GM23248 (cell line): ENCODE data around the gene DOK7. TPM values are rescaled to one million over a fixed set of nuclear protein-coding genes. Genes with fewer than 3 reads are reported as not detected.
"Not testable (repeated sequence)": the region's sequence is repeated elsewhere in the genome, so short reads cannot be mapped to it uniquely, and the experiment has no call there.

Experiments used
- DNase-seq: peaks from one replicate; pipeline ENCODE4 v3.0.0-alpha.2; 2015
- H2AFZ ChIP-seq: fragments of 200-600 bp; sonication (generic); 2 replicates; pipeline ENCODE4 v1.6.1; 2016; ENCODE audit warnings: antibody characterized with exemption
- H3F3A ChIP-seq: fragments of 200-600 bp; sonication (generic); 2 replicates; pipeline ENCODE4 v1.6.1; 2016; ENCODE audit warnings: mild to moderate bottlenecking, antibody characterized with exemption, mixed run types; ENCODE audit not compliant: insufficient read depth
- H3K27ac ChIP-seq: fragments of 200-600 bp; sonication (generic); 2 replicates; pipeline ENCODE4 v1.5.1; 2016; ENCODE audit warnings: mild to moderate bottlenecking
- H3K27me3 ChIP-seq: fragments of 200-600 bp; sonication (generic); replicated peaks from 2 replicates; pipeline ENCODE4 v1.6.1; 2016; ENCODE audit warnings: mild to moderate bottlenecking; ENCODE audit not compliant: insufficient read depth
- H3K36me3 ChIP-seq: fragments of 200-600 bp; sonication (generic); 2 replicates; pipeline ENCODE4 v1.6.1; 2016; ENCODE audit warnings: low read depth, mild to moderate bottlenecking
- H3K4me1 ChIP-seq: fragments of 200-600 bp; sonication (generic); 2 replicates; pipeline ENCODE4 v1.6.1; 2016; ENCODE audit warnings: mild to moderate bottlenecking; ENCODE audit not compliant: insufficient read depth
- H3K4me2 ChIP-seq: fragments of 200-600 bp; sonication (generic); one replicate; pipeline ENCODE4 v1.6.1; 2016; ENCODE audit warnings: mild to moderate bottlenecking; ENCODE audit not compliant: unreplicated experiment
- H3K4me3 ChIP-seq: fragments of 200-600 bp; sonication (generic); 2 replicates; pipeline ENCODE4 v1.5.1; 2016; ENCODE audit warnings: mild to moderate bottlenecking
- H3K79me2 ChIP-seq: fragments of 200-600 bp; sonication (generic); 2 replicates; pipeline ENCODE4 v1.6.1; 2016; ENCODE audit warnings: mild to moderate bottlenecking; ENCODE audit not compliant: insufficient read depth
- H3K9ac ChIP-seq: fragments of 200-600 bp; sonication (generic); 2 replicates; pipeline ENCODE4 v1.6.1; 2016; ENCODE audit warnings: mild to moderate bottlenecking
- H3K9me2 ChIP-seq: fragments of 200-600 bp; sonication (generic); 2 replicates; pipeline ENCODE4 v1.6.1; 2016; ENCODE audit warnings: mixed run types, mild to moderate bottlenecking, moderate library complexity; ENCODE audit not compliant: insufficient read depth
- H3K9me3 ChIP-seq: fragments of 200-600 bp; sonication (generic); one replicate; pipeline ENCODE4 v1.6.1; 2017; ENCODE audit warnings: low read depth
- H4K20me1 ChIP-seq: fragments of 200-600 bp; sonication (generic); 2 replicates; pipeline ENCODE4 v1.6.0; 2016; ENCODE audit not compliant: insufficient read depth
- EZH2 ChIP-seq: fragments of 200-600 bp; sonication (generic); IDR thresholded peaks from 2 replicates; pipeline ENCODE4 v1.6.1; 2018; ENCODE audit warnings: antibody characterized with exemption, mild to moderate bottlenecking; ENCODE audit not compliant: insufficient read depth, poor library complexity, severe bottlenecking
- EZH2phosphoT487 ChIP-seq: fragments of 200-600 bp; sonication (generic); IDR thresholded peaks from 2 replicates; pipeline ENCODE4 v1.6.1; 2018; ENCODE audit warnings: antibody characterized with exemption, moderate library complexity, mild to moderate bottlenecking, low read depth; ENCODE audit not compliant: insufficient read depth
- WGBS, 2 experiments: methylation state at CpG; one replicate each; pipeline ENCODE4 v1.1.6; 2015 to 2017; ENCODE audit warnings: low lambda C conversion rate in 2 of 2, low coverage in 1 of 2; ENCODE audit errors: missing lambda C conversion rate in 2 of 2; 5-methylcytosine and 5-hydroxymethylcytosine counted together
- in situ Hi-C: fragments of 300-500 bp; cut with MboI; formaldehyde crosslinking; loops from 2 replicates; pipeline ENCODE4 v1.15.0; 2020
- polyA plus RNA-seq: library from polyadenylated mRNA; unstranded; fragments of >200 nt; fragmentation: Nextera tagmentation; extraction: Ambion mirVana; gene quantifications from 2 replicates; pipeline ENCODE4 v1.2.1, GENCODE V29; 2016
- total RNA-seq: library from RNA; depleted of rRNA; stranded (reverse); fragments of >200 nt; shearing (Covaris generic); gene quantifications from 2 replicates; pipeline ENCODE4 v1.2.3, GENCODE V29; 2014

Gene DOK7
- total and polyA plus RNA-seq, 2 experiments from 2014 or later, result not detected

DNA sequence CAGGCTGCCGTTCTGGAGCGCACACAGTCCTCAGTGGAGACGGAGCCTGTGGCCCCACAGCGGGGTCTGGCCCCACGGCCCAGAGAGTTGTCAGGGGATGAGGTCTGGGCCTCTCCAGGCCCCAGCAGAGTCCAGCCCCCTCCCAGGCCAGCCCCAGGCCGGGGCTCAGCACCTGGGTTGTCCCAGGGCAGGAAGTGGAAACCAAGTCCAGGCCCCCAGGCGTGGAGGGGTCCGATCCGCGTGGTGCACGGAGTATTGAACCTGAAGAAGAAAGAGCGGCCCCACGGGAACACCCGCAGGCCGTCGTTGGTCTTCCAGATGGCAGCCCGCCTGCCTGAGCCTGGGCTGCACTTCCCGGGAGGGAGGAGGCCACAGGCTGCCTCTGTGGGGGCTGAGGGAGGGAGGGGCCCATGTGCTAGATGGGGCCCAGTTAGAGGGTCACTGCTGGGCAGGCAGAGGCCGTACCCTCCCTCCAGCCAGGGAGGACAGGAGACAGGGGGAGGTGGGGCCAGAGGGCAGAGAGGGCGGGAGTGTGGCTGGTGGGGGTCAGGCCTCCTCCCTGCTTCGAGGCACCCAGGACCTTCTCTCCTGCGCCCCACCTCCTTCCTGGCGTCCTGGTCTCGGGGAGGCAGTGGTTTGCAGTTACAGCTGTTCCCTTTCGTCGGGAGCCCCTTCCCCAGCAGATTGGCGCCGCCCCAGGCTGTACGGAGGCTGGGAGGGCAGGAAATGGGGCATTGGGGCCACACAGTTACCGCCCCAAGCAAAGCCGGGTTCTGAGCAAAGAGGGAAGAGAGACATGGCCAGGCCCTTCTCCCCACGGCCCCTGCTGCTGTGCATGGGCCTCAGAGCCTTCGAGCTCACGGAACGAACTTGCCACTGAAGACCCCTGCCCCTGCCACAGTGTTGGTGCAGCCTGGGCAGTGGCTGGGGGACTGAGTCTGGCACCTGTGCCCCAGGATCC lies 13.3 kb upstream of the DOK7 start:
- Histone ChIP-seq H3K9ac (no peak overlapping the region), H3K27ac (no peak overlapping the region), H2AFZ (no peak overlapping the region), H3K4me3 (no peak overlapping the region), H3K79me2 (no peaks in the 10 kb centered on the region), H4K20me1 (no peaks in the 10 kb centered on the region), H3K4me1 (peaks cover 8% of the 10 kb centered on the region; the same call in 1 of the 2 replicates), H3K27me3 (no peaks in the 10 kb centered on the region), H3K36me3 (no peaks in the 10 kb centered on the region), H3K4me2 (no peak overlapping the region), H3F3A (peaks cover 4% of the 10 kb centered on the region; the same call in 1 of the 2 replicates), H3K9me3 (no peaks in the 10 kb centered on the region), H3K9me2 (no peaks in the 10 kb centered on the region)
- TF ChIP-seq EZH2phosphoT487, result no peak
- TF ChIP-seq EZH2, result no peak
- 83 to 84% methylated on average over 19 to 34 of the region's 35 CpGs for WGBS, 2 experiments
- DNase-seq, result no peak
- in situ Hi-C loops, result loop anchor here (5.0 kb wide), 1 partner anchor 103 kb away; no protein-coding TSS in a partner anchor

DNA sequence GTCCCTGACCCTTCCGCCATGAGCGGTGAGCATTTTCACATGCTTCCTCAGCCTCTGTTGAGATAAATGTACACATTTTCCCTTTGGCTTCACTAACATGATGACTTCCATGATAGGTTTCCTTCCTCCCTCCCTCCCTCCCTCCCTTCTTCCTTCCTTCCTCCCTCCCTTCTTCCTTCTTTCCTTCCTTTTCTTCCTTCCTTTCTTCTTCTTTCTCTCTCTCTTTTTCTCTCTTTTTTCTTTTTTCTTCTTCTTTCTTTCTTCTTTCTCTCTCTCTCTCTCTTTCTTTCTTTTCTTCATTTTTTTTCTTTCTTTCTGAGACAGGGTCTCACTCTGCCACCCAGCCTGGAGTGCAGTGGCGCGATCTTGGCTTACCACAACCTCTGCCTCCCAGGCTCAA lies 12.5 kb upstream of the DOK7 start:
- H3K36me3 ChIP-seq, result no peaks in the 10 kb centered on the region
- H3K79me2 ChIP-seq, result no peaks in the 10 kb centered on the region
- no peaks in the 10 kb centered on the region for H3K27me3 ChIP-seq
- H3K4me3 ChIP-seq, result no peak overlapping the region
- no peak for TF ChIP-seq EZH2
- no peak for TF ChIP-seq EZH2phosphoT487
- no peak overlapping the region for H3K9ac ChIP-seq
- DNase-seq, result no peak
- H3K4me1 ChIP-seq, result peaks cover 8% of the 10 kb centered on the region; the same call in 1 of the 2 replicates
- in situ Hi-C loops, result no loop called here
- 98 to 100% methylated on average over 3 to 4 of the region's 4 CpGs for WGBS, 2 experiments
- H2AFZ ChIP-seq, result no peak overlapping the region
- no peak overlapping the region for H3K4me2 ChIP-seq
- no peak overlapping the region for H3K27ac ChIP-seq
- H3K9me3 ChIP-seq, result no peaks in the 10 kb centered on the region
- H3K9me2 ChIP-seq, result no peaks in the 10 kb centered on the region
- H4K20me1 ChIP-seq, result no peaks in the 10 kb centered on the region
- peaks cover 4% of the 10 kb centered on the region; the same call in 1 of the 2 replicates for H3F3A ChIP-seq

DNA sequence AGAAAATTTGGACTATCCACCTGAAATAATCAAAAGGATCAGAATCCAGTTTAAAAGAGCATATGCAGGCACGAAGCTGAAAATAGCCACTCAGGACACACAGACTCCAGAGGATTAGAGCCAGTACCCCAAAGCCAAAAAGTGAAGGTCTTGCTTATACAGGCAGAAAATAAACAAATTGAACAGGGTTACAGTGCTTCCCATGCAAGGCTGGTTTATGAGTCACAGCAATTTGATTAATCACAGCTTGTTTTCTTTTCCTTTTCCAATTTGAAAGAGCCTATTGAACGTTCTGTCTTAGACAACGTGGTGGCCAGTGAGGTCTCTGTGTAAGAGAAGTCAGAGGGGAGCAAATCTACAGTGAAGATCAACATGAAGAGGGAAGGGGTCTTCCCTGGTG lies 11.2 kb upstream of the DOK7 start:
- no peaks in the 10 kb centered on the region for H3K9me2 ChIP-seq
- WGBS, 2 experiments, result 5 to 6% methylated on average over 3 of the region's 3 CpGs
- no peaks in the 10 kb centered on the region for H3K79me2 ChIP-seq
- in situ Hi-C loops, result no loop called here
- TF ChIP-seq EZH2 (no peak), EZH2phosphoT487 (no peak)
- peaks cover 4% of the 10 kb centered on the region; the same call in 1 of the 2 replicates for H3F3A ChIP-seq
- no peaks in the 10 kb centered on the region for H3K9me3 ChIP-seq
- no peak overlapping the region for H3K27ac ChIP-seq
- 0 out of 2 replicates have a peak overlapping the region, but pooled peaks have one; percentile 33 for H2AFZ ChIP-seq
- peak; percentile 75 for DNase-seq
- no peaks in the 10 kb centered on the region for H3K27me3 ChIP-seq
- H3K4me3 ChIP-seq, result no peak overlapping the region
- H3K9ac ChIP-seq, result no peak overlapping the region
- no peaks in the 10 kb centered on the region for H3K36me3 ChIP-seq
- H4K20me1 ChIP-seq, result no peaks in the 10 kb centered on the region
- peaks cover 8% of the 10 kb centered on the region; the same call in 1 of the 2 replicates for H3K4me1 ChIP-seq
- no peak overlapping the region for H3K4me2 ChIP-seq

DNA sequence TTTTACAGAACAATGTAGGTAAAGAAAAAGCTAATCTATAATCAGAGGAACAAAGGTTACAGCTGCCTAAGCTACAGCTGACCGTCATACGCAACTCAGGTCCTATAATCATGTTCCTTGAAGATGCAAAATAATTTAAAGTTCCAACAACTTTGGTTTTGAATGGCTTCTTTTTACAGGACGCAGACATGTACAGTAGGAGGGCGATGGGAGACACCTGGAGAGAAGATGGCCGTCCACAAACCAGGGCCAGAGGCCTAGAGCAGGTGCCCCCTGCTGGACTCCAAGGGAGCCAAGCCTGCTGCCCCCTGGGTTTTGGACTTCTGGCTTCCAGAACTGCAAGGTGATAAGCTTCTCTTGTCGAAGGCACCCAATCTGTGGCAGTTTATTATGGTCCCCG lies 10.7 kb upstream of the DOK7 start:
- DNase-seq, result no peak
- H3K4me2 ChIP-seq, result no peak overlapping the region
- no peaks in the 10 kb centered on the region for H3K9me3 ChIP-seq
- H3F3A ChIP-seq, result peaks cover 4% of the 10 kb centered on the region; the same call in 1 of the 2 replicates
- no peak overlapping the region for H3K9ac ChIP-seq
- no peaks in the 10 kb centered on the region for H4K20me1 ChIP-seq
- H3K27me3 ChIP-seq, result no peaks in the 10 kb centered on the region
- no peaks in the 10 kb centered on the region for H3K79me2 ChIP-seq
- 0 out of 2 replicates have a peak overlapping the region, but pooled peaks have one; percentile 33 for H2AFZ ChIP-seq
- 96 to 98% methylated on average over 7 of the region's 7 CpGs for WGBS, 2 experiments
- H3K27ac ChIP-seq, result no peak overlapping the region
- H3K4me1 ChIP-seq, result peaks cover 8% of the 10 kb centered on the region; the same call in 1 of the 2 replicates
- H3K9me2 ChIP-seq, result no peaks in the 10 kb centered on the region
- H3K36me3 ChIP-seq, result no peaks in the 10 kb centered on the region
- no peak for TF ChIP-seq EZH2phosphoT487
- no peak for TF ChIP-seq EZH2
- H3K4me3 ChIP-seq, result no peak overlapping the region
- in situ Hi-C loops, result no loop called here

DNA sequence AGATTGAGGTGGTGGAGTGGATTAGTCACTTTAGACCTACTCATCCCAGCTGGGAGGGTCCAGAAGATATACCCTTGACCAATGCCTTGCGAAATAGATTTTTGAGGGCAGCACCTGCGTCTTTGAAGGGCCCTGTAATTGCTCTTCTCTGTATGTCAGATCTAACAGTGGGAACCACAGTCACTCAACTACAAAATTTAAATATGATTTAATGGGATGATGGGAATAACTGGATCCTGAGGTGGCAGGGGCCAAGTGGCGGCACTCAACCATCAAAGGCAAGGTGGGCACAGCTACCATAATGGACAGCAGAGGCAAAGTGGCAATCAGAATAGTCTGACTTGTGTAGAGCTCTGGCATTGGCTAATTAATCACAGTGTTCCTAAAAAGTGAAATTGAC lies 7.5 kb upstream of the DOK7 start:
- H3K4me2 ChIP-seq, H3K9ac ChIP-seq, DNase-seq, H3K9me3 ChIP-seq, H3K4me3 ChIP-seq, in situ Hi-C loops, H4K20me1 ChIP-seq, H3F3A ChIP-seq, H3K4me1 ChIP-seq, H3K27ac ChIP-seq, H2AFZ ChIP-seq, H3K9me2 ChIP-seq, H3K27me3 ChIP-seq, H3K36me3 ChIP-seq, H3K79me2 ChIP-seq: not testable (repeated sequence)
- 21 to 22% methylated on average over 3 of the region's 3 CpGs for WGBS, 2 experiments
